Neural progenitor cell (in vitro differentiated cells): ENCODE measurements around the gene VPS35. TPM values are rescaled to one million over a fixed set of nuclear protein-coding genes. Genes with fewer than 3 reads are reported as not detected.

Experiments
- DNase-seq: peaks from one replicate; pipeline ENCODE4 v3.0.0-alpha.2; 2016; ENCODE audit warnings: low spot score
- H2AFZ ChIP-seq: fragments of 200-600 bp; sonication (generic); replicated peaks from 2 replicates; pipeline ENCODE4 v1.6.1; 2016; ENCODE audit warnings: antibody characterized with exemption
- H3F3A ChIP-seq: fragments of 200-600 bp; sonication (generic); 2 replicates; pipeline ENCODE4 v1.6.1; 2016; ENCODE audit warnings: antibody characterized with exemption, low read depth
- H3K27ac ChIP-seq: fragments of 200-600 bp; sonication (generic); 2 replicates; pipeline ENCODE4 v1.5.1; 2016; ENCODE audit warnings: mild to moderate bottlenecking
- H3K27me3 ChIP-seq: fragments of 200-600 bp; sonication (generic); 2 replicates; pipeline ENCODE4 v1.6.1; 2016; ENCODE audit warnings: mild to moderate bottlenecking, moderate library complexity
- H3K36me3 ChIP-seq: fragments of 200-600 bp; sonication (generic); 2 replicates; pipeline ENCODE4 v1.5.1; 2016
- H3K4me1 ChIP-seq: fragments of 200-600 bp; sonication (generic); 2 replicates; pipeline ENCODE4 v1.6.1; 2016; ENCODE audit warnings: mixed run types
- H3K4me2 ChIP-seq: fragments of 200-600 bp; sonication (generic); 2 replicates; pipeline ENCODE4 v1.6.1; 2016
- H3K4me3 ChIP-seq: fragments of 200-600 bp; sonication (generic); 2 replicates; pipeline ENCODE4 v1.5.1; 2016
- H3K79me2 ChIP-seq: fragments of 200-600 bp; sonication (generic); 2 replicates; pipeline ENCODE4 v1.6.1; 2016; ENCODE audit warnings: low read depth
- H3K9ac ChIP-seq: fragments of 200-600 bp; sonication (generic); 2 replicates; pipeline ENCODE4 v1.6.1; 2016
- H3K9me3 ChIP-seq: fragments of 200-600 bp; sonication (generic); 2 replicates; pipeline ENCODE4 v1.5.1; 2016; ENCODE audit warnings: low read depth
- H4K20me1 ChIP-seq: fragments of 200-600 bp; sonication (generic); 2 replicates; pipeline ENCODE4 v1.6.1; 2016; ENCODE audit warnings: low read depth
- H3K27ac Mint-ChIP-seq: 3 replicates; pipeline ENCODE4 v1.8.0; 2021; ENCODE audit warnings: mixed read lengths
- H3K27me3 Mint-ChIP-seq: 2 replicates; pipeline ENCODE4 v1.8.0; 2022; ENCODE audit warnings: low read depth, mild to moderate bottlenecking, inconsistent platforms, moderate library complexity, mixed read lengths; ENCODE audit not compliant: insufficient read depth
- H3K36me3 Mint-ChIP-seq: 3 replicates; pipeline ENCODE4 v1.8.0; 2021; ENCODE audit warnings: mixed read lengths
- H3K4me1 Mint-ChIP-seq: 3 replicates; pipeline ENCODE4 v1.8.0; 2021; ENCODE audit warnings: mixed read lengths
- H3K4me3 Mint-ChIP-seq: 3 replicates; pipeline ENCODE4 v1.8.0; 2021; ENCODE audit warnings: mild to moderate bottlenecking, moderate library complexity, mixed read lengths
- H3K9me3 Mint-ChIP-seq: 3 replicates; pipeline ENCODE4 v1.8.0; 2020; ENCODE audit warnings: mixed read lengths
- CTCF ChIP-seq: fragments of 200-600 bp; sonication (generic); IDR thresholded peaks from 2 replicates; pipeline ENCODE4 v1.5.1; 2017; ENCODE audit warnings: antibody characterized with exemption, mild to moderate bottlenecking
- EZH2 ChIP-seq: fragments of 200-600 bp; sonication (generic); IDR thresholded peaks from 2 replicates; pipeline ENCODE4 v1.6.1; 2017; ENCODE audit warnings: antibody characterized with exemption, mild to moderate bottlenecking, moderate library complexity
- EZH2phosphoT487 ChIP-seq: fragments of 200-600 bp; sonication (generic); IDR thresholded peaks from 2 replicates; pipeline ENCODE4 v1.6.1; 2017; ENCODE audit warnings: antibody characterized with exemption
- total RNA-seq: library from RNA; depleted of rRNA; stranded (reverse); fragments of >200 nt; gene quantifications from 2 replicates; pipeline ENCODE4 v1.2.3, GENCODE V29; 2015; ENCODE audit warnings: low replicate concordance

Gene VPS35
- total RNA-seq, 1 donor from 2014 or later = 115 TPM

- Histone ChIP-seq H3K4me2 (no peak overlapping the region), H3K4me1 (no peaks in the 10 kb centered on the region), H3K4me3 (no peak overlapping the region), H3K9ac (no peak overlapping the region), H2AFZ (no peak overlapping the region), H3K27me3 (no peaks in the 10 kb centered on the region), H3K9me3 (no peaks in the 10 kb centered on the region), H4K20me1 (no peaks in the 10 kb centered on the region), H3K27ac (no peak overlapping the region), H3F3A (no peaks in the 10 kb centered on the region), H3K36me3 (no peaks in the 10 kb centered on the region), H3K79me2 (no peaks in the 10 kb centered on the region)
- Mint-ChIP-seq H3K27me3 (peaks cover 4% of the 10 kb centered on the region), H3K27ac (no peak overlapping the region), H3K4me3 (no peak overlapping the region), H3K4me1 (no peaks in the 10 kb centered on the region), H3K9me3 (no peaks in the 10 kb centered on the region), H3K36me3 (no peaks in the 10 kb centered on the region)
- no peak for TF ChIP-seq EZH2
- TF ChIP-seq CTCF = no peak
- TF ChIP-seq EZH2phosphoT487 = no peak
- DNase-seq = no peak
Measured at GRCh38 chr16:46733319-46733830, 44.4 kb upstream of the VPS35 start.

GRCh38 chr16:46732561-46732960 lies 43.6 kb upstream of the VPS35 start:
- Mint-ChIP-seq H3K27ac (no peak overlapping the region), H3K36me3 (no peaks in the 10 kb centered on the region), H3K4me3 (no peak overlapping the region), H3K9me3 (no peaks in the 10 kb centered on the region), H3K4me1 (no peaks in the 10 kb centered on the region), H3K27me3 (peaks cover 4% of the 10 kb centered on the region)
- TF ChIP-seq CTCF (no peak), EZH2 (no peak), EZH2phosphoT487 (no peak)
- Histone ChIP-seq H4K20me1 (no peaks in the 10 kb centered on the region), H3F3A (no peaks in the 10 kb centered on the region), H3K4me2 (no peak overlapping the region), H3K27me3 (no peaks in the 10 kb centered on the region), H3K9ac (no peak overlapping the region), H3K4me3 (no peak overlapping the region), H3K79me2 (no peaks in the 10 kb centered on the region), H3K4me1 (no peaks in the 10 kb centered on the region), H3K9me3 (no peaks in the 10 kb centered on the region), H2AFZ (no peak overlapping the region), H3K27ac (no peak overlapping the region), H3K36me3 (no peaks in the 10 kb centered on the region)
- no peak for DNase-seq

- Mint-ChIP-seq H3K4me3 (no peak overlapping the region), H3K27me3 (peaks cover 5% of the 10 kb centered on the region), H3K4me1 (no peaks in the 10 kb centered on the region), H3K36me3 (no peaks in the 10 kb centered on the region), H3K9me3 (no peaks in the 10 kb centered on the region), H3K27ac (no peak overlapping the region)
- no peaks in the 10 kb centered on the region for H3K27me3 ChIP-seq
- no peak overlapping the region for H3K27ac ChIP-seq
- no peaks in the 10 kb centered on the region for H3K9me3 ChIP-seq
- H4K20me1 ChIP-seq = no peaks in the 10 kb centered on the region
- H2AFZ ChIP-seq = no peak overlapping the region
- H3K4me3 ChIP-seq = no peak overlapping the region
- H3K36me3 ChIP-seq = no peaks in the 10 kb centered on the region
- no peak for DNase-seq
- no peak overlapping the region for H3K9ac ChIP-seq
- TF ChIP-seq EZH2phosphoT487 (no peak), CTCF (no peak)
- H3K4me2 ChIP-seq = no peak overlapping the region
- no peaks in the 10 kb centered on the region for H3K79me2 ChIP-seq
- no peaks in the 10 kb centered on the region for H3F3A ChIP-seq
- H3K4me1 ChIP-seq = no peaks in the 10 kb centered on the region
Measured at GRCh38 chr16:46731691-46732555, 42.9 kb upstream of the VPS35 start.
